Measurements from ENCODE around the gene DIS3L2. TPM values are rescaled to one million over a fixed set of nuclear protein-coding genes. Genes with fewer than 3 reads are reported as not detected.

Gene DIS3L2
- total RNA-seq, 1 donor from 2014 or later: 24.0 TPM

- DNase-seq (ENCODE audit: low read depth) (no peak), FAIRE-seq (no peak)
- no peak overlapping the region for H3K4me3 ChIP-seq (ENCODE audit: insufficient read depth, low read depth, low read length)
- H3K27ac ChIP-seq (ENCODE audit: low read depth, low read length): no peak overlapping the region
- peaks cover 12% of the 10 kb centered on the region for H4K20me1 ChIP-seq (ENCODE audit: insufficient read depth, low read length)
- H3K4me1 ChIP-seq (ENCODE audit: insufficient read depth, low read length): peaks cover 3% of the 10 kb centered on the region
- H3K36me3 Mint-ChIP-seq (ENCODE audit: low read depth, unreplicated experiment): peaks cover 17% of the 10 kb centered on the region
- H3K4me1 Mint-ChIP-seq (ENCODE audit: low read depth, unreplicated experiment): no peaks in the 10 kb centered on the region
- H3K27me3 Mint-ChIP-seq (ENCODE audit: low read depth, unreplicated experiment): peaks cover 2% of the 10 kb centered on the region
- no peak overlapping the region for H3K9ac ChIP-seq (ENCODE audit: low read length)
- no peaks in the 10 kb centered on the region for H3K27me3 ChIP-seq (ENCODE audit: insufficient read depth, low read length)
- no peak overlapping the region for H3K27ac Mint-ChIP-seq (ENCODE audit: unreplicated experiment)
- H3K4me2 ChIP-seq (ENCODE audit: low read length): no peak overlapping the region
- no peak overlapping the region for H3K4me3 Mint-ChIP-seq (ENCODE audit: unreplicated experiment)
- no peaks in the 10 kb centered on the region for H3K9me3 ChIP-seq (ENCODE audit: insufficient read depth, low read depth, low read length)
- no peaks in the 10 kb centered on the region for H3K79me2 ChIP-seq (ENCODE audit: insufficient read depth, low read length)
- TF ChIP-seq CTCF (IDR thresholded peaks at IDR 0.05; ENCODE audit: insufficient read depth, low read depth, low read length) (no peak), EZH2 (IDR thresholded peaks at IDR 0.05; ENCODE audit: insufficient read depth, low read length) (no peak)
- H3K36me3 ChIP-seq (ENCODE audit: insufficient read depth, low read length): peaks cover 3% of the 10 kb centered on the region
- H2AFZ ChIP-seq (ENCODE audit: low read depth, low read length): no peak overlapping the region
- peaks cover 4% of the 10 kb centered on the region for H3K9me3 Mint-ChIP-seq (ENCODE audit: unreplicated experiment)
Observed at GRCh38 chr2:232282508-232283055, 321.1 kb downstream of the DIS3L2 start.

GRCh38 chr2:232286001-232286868 lies 324.7 kb downstream of the DIS3L2 start:
- Histone ChIP-seq H3K4me3 (ENCODE audit: insufficient read depth, low read depth, low read length) (no peak overlapping the region), H3K4me2 (ENCODE audit: low read length) (no peak overlapping the region), H3K9ac (ENCODE audit: low read length) (no peak overlapping the region), H3K27me3 (ENCODE audit: insufficient read depth, low read length) (no peaks in the 10 kb centered on the region), H3K9me3 (ENCODE audit: insufficient read depth, low read depth, low read length) (no peaks in the 10 kb centered on the region), H3K36me3 (ENCODE audit: insufficient read depth, low read length) (no peaks in the 10 kb centered on the region), H3K79me2 (ENCODE audit: insufficient read depth, low read length) (no peaks in the 10 kb centered on the region), H2AFZ (ENCODE audit: low read depth, low read length) (no peak overlapping the region), H3K27ac (ENCODE audit: low read depth, low read length) (no peak overlapping the region), H3K4me1 (ENCODE audit: insufficient read depth, low read length) (no peaks in the 10 kb centered on the region), H4K20me1 (ENCODE audit: insufficient read depth, low read length) (peaks cover 16% of the 10 kb centered on the region)
- DNase-seq (ENCODE audit: low read depth): no peak
- Mint-ChIP-seq H3K27me3 (ENCODE audit: low read depth, unreplicated experiment) (peaks cover 6% of the 10 kb centered on the region), H3K4me1 (ENCODE audit: low read depth, unreplicated experiment) (no peaks in the 10 kb centered on the region), H3K4me3 (ENCODE audit: unreplicated experiment) (no peak overlapping the region), H3K36me3 (ENCODE audit: low read depth, unreplicated experiment) (peaks cover 19% of the 10 kb centered on the region), H3K27ac (ENCODE audit: unreplicated experiment) (no peak overlapping the region), H3K9me3 (ENCODE audit: unreplicated experiment) (peaks cover 2% of the 10 kb centered on the region)
- FAIRE-seq: no peak
- TF ChIP-seq EZH2 (IDR thresholded peaks at IDR 0.05; ENCODE audit: insufficient read depth, low read length) (no peak), CTCF (IDR thresholded peaks at IDR 0.05; ENCODE audit: insufficient read depth, low read depth, low read length) (no peak)

- H3K27ac Mint-ChIP-seq (ENCODE audit: unreplicated experiment): no peak overlapping the region
- no peak overlapping the region for H2AFZ ChIP-seq (ENCODE audit: low read depth, low read length)
- H3K27me3 Mint-ChIP-seq (ENCODE audit: low read depth, unreplicated experiment): peaks cover 6% of the 10 kb centered on the region
Observed at GRCh38 chr2:232287316-232287715, 325.8 kb downstream of the DIS3L2 start.

More at GRCh38 chr2:232287316-232287715, 325.8 kb downstream of the DIS3L2 start:
- no peak for DNase-seq (ENCODE audit: low read depth)
- Histone ChIP-seq H4K20me1 (ENCODE audit: insufficient read depth, low read length) (peaks cover 25% of the 10 kb centered on the region), H3K79me2 (ENCODE audit: insufficient read depth, low read length) (no peaks in the 10 kb centered on the region), H3K36me3 (ENCODE audit: insufficient read depth, low read length) (no peaks in the 10 kb centered on the region), H3K27me3 (ENCODE audit: insufficient read depth, low read length) (no peaks in the 10 kb centered on the region), H3K27ac (ENCODE audit: low read depth, low read length) (no peak overlapping the region), H3K4me1 (ENCODE audit: insufficient read depth, low read length) (no peaks in the 10 kb centered on the region), H3K4me3 (ENCODE audit: insufficient read depth, low read depth, low read length) (no peak overlapping the region), H3K4me2 (ENCODE audit: low read length) (no peak overlapping the region), H3K9ac (ENCODE audit: low read length) (no peak overlapping the region), H3K9me3 (ENCODE audit: insufficient read depth, low read depth, low read length) (no peaks in the 10 kb centered on the region)
- Mint-ChIP-seq H3K4me1 (ENCODE audit: low read depth, unreplicated experiment) (no peaks in the 10 kb centered on the region), H3K36me3 (ENCODE audit: low read depth, unreplicated experiment) (peaks cover 22% of the 10 kb centered on the region), H3K9me3 (ENCODE audit: unreplicated experiment) (no peaks in the 10 kb centered on the region), H3K4me3 (ENCODE audit: unreplicated experiment) (no peak overlapping the region)
- no peak for FAIRE-seq
- no peak for TF ChIP-seq EZH2 (IDR thresholded peaks at IDR 0.05; ENCODE audit: insufficient read depth, low read length)
- no peak for TF ChIP-seq CTCF (IDR thresholded peaks at IDR 0.05; ENCODE audit: insufficient read depth, low read depth, low read length)
